K562 (cell line): ENCODE results near the gene LCMT2. TPM values are rescaled to one million over a fixed set of nuclear protein-coding genes. Genes with fewer than 3 reads are reported as not detected.

Experiments
- CBX8 ChIP-seq: fragments of 200-600 bp; sonication (generic); IDR thresholded peaks from 2 replicates; pipeline ENCODE4 v1.6.1; 2012; ENCODE audit warnings: borderline replicate concordance, mixed run types, low read depth, mild to moderate bottlenecking, moderate library complexity, mixed read lengths, low read length, control low read depth, inconsistent platforms; ENCODE audit not compliant: poor library complexity, severe bottlenecking; ENCODE audit errors: extremely low read depth
- CEBPB ChIP-seq: fragments of 450-650 bp; IDR thresholded peaks from 2 replicates; pipeline ENCODE4 v1.6.1; 2016; ENCODE audit warnings: missing genetic modification characterization, missing compliant biosample characterization
- CREB1 ChIP-seq, 2 experiments: sonication (generic) in 1 of 2; formaldehyde crosslinking in 1 of 2; IDR thresholded peaks; 2 replicates each; pipeline versions ENCODE4 v1.6.1 to v1.8.0; 2012 to 2022; ENCODE audit warnings: inconsistent platforms in 1 of 2, mild to moderate bottlenecking in 1 of 2, missing genetic modification reagents in 1 of 2, moderate library complexity in 1 of 2
- FOXJ3 ChIP-seq: sonication (generic); formaldehyde crosslinking; IDR thresholded peaks from 2 replicates; pipeline ENCODE4 v1.4.0; 2020; ENCODE audit warnings: mild to moderate bottlenecking, missing genetic modification reagents
- FOXK2 ChIP-seq, 2 experiments: fragments of 450-650 bp; IDR thresholded peaks in 1 of 2; conservative IDR thresholded peaks in 1 of 2; 2 replicates each; pipeline ENCODE4 v1.6.1; 2016; ENCODE audit warnings: low read depth in 2 of 2, mild to moderate bottlenecking in 1 of 2
- GTF2A2 ChIP-seq: IDR thresholded peaks from 2 replicates; pipeline ENCODE4 v1.6.1; 2016; ENCODE audit warnings: mild to moderate bottlenecking, missing genetic modification characterization, missing compliant biosample characterization
- GTF2E2 ChIP-seq: fragments of 200-800 bp; sonication (Bioruptor generic); IDR thresholded peaks from 2 replicates; pipeline ENCODE4 v1.6.1; 2016; ENCODE audit warnings: missing genetic modification characterization, missing compliant biosample characterization
- KAT8 ChIP-seq: fragments of 450-650 bp; IDR thresholded peaks from 2 replicates; pipeline ENCODE4 v1.6.1; 2016; ENCODE audit warnings: low read depth, mild to moderate bottlenecking
- NR1H2 ChIP-seq: sonication (generic); formaldehyde crosslinking; IDR thresholded peaks from 2 replicates; pipeline ENCODE4 v1.4.0; 2020; ENCODE audit warnings: mild to moderate bottlenecking, missing genetic modification reagents
- PCBP2 ChIP-seq: fragments of 200-400 bp; formaldehyde crosslinking; IDR thresholded peaks from 2 replicates; pipeline ENCODE4 v1.6.1; 2018; ENCODE audit warnings: low read length, low read depth, mild to moderate bottlenecking, moderate library complexity; ENCODE audit not compliant: poor library complexity, severe bottlenecking
- POU5F1 ChIP-seq: fragments of 150-350 bp; IDR thresholded peaks from 2 replicates; pipeline ENCODE4 v1.6.1; 2014; ENCODE audit warnings: borderline replicate concordance, low read length, low read depth, mild to moderate bottlenecking; ENCODE audit not compliant: partially characterized antibody
- PRMT5 ChIP-seq: sonication (generic); formaldehyde crosslinking; IDR thresholded peaks from 2 replicates; pipeline ENCODE4 v1.5.0; 2020; ENCODE audit warnings: missing genetic modification reagents
- SRF ChIP-seq, 2 experiments: fragments of 250-450, 450-650 bp in 1 of 2; sonication (Bioruptor Pico) in 1 of 2; sonication (generic) in 1 of 2; formaldehyde crosslinking; IDR thresholded peaks; 2 replicates each; pipeline versions ENCODE4 v1.5.0 to v1.5.1; 2020 to 2022; ENCODE audit warnings: mild to moderate bottlenecking in 1 of 2, missing genetic modification reagents in 1 of 2
- SRSF1 ChIP-seq: fragments of 200-400 bp; formaldehyde crosslinking; IDR thresholded peaks from 2 replicates; pipeline ENCODE4 v1.6.1; 2017; ENCODE audit warnings: mild to moderate bottlenecking, low read depth, low read length, moderate library complexity
- THRAP3 ChIP-seq: fragments of 450-650 bp; IDR thresholded peaks from 2 replicates; pipeline ENCODE4 v1.6.1; 2016; ENCODE audit warnings: mild to moderate bottlenecking, inconsistent platforms, borderline replicate concordance
- ZNF217 ChIP-seq: sonication (generic); formaldehyde crosslinking; IDR thresholded peaks from 2 replicates; pipeline ENCODE4 v1.8.0; 2022; ENCODE audit warnings: mild to moderate bottlenecking, missing genetic modification reagents
- polyA plus RNA-seq, 8 experiments: library from polyadenylated mRNA; depleted of rRNA in 4 of 8; stranded (reverse) in 5 of 8; unstranded in 3 of 8; fragments of >200 nt; fragmentation: Nextera tagmentation in 2 of 8; fragmentation: Illumina TruSeq in 1 of 8; extraction: Ambion mirVana in 2 of 8; extraction: Trizol in 1 of 8; gene quantifications; 2 replicates each; pipeline versions ENCODE4 v1.2.1 to v1.2.3, GENCODE V29; 2011 to 2014; ENCODE audit warnings: inconsistent platforms in 1 of 8, missing spikeins in 1 of 8
- total RNA-seq, 7 experiments: library from RNA; depleted of rRNA in 6 of 7; stranded (reverse); fragments of >200 nt in 6 of 7; fragmentation: Illumina TruSeq in 2 of 7; extraction: Trizol in 2 of 7; gene quantifications; 2 replicates each; pipeline versions ENCODE4 v1.2.1 to v1.2.3, GENCODE V29; 2011 to 2021; ENCODE audit warnings: low replicate concordance in 1 of 7
- TF ChIP-seq, protein P1 (sequence below): fragments of 450-650 bp; IDR thresholded peaks from 2 replicates; pipeline ENCODE4 v1.7.0; 2016; ENCODE audit warnings: borderline replicate concordance
- TF ChIP-seq, protein P2 (sequence below): fragments of 450-650 bp; IDR thresholded peaks from 2 replicates; pipeline ENCODE4 v1.6.1; 2018; ENCODE audit warnings: mild to moderate bottlenecking, low read depth; ENCODE audit not compliant: partially characterized antibody
- TF ChIP-seq, protein P3 (sequence below): fragments of 250-450 bp; sonication (Bioruptor Pico); IDR thresholded peaks from 2 replicates; pipeline ENCODE4 v1.6.1; 2021; ENCODE audit warnings: mild to moderate bottlenecking
- TF ChIP-seq, protein P4 (sequence below): fragments of 450-650 bp; IDR thresholded peaks from 2 replicates; pipeline ENCODE4 v1.6.1; 2016; ENCODE audit warnings: low read depth, mild to moderate bottlenecking, moderate library complexity
- TF ChIP-seq, protein P5 (sequence below): sonication (generic); formaldehyde crosslinking; IDR thresholded peaks from 2 replicates; pipeline ENCODE4 v1.8.0; 2022; ENCODE audit warnings: mild to moderate bottlenecking, missing genetic modification reagents

LCMT2 gene
- total and polyA plus RNA-seq, 9 of the 15 experiments (the other 6 are each of a cell fraction or from before 2014, with no cell fraction given): 2.5 to 22.3 (median 15.2) TPM

DNA sequence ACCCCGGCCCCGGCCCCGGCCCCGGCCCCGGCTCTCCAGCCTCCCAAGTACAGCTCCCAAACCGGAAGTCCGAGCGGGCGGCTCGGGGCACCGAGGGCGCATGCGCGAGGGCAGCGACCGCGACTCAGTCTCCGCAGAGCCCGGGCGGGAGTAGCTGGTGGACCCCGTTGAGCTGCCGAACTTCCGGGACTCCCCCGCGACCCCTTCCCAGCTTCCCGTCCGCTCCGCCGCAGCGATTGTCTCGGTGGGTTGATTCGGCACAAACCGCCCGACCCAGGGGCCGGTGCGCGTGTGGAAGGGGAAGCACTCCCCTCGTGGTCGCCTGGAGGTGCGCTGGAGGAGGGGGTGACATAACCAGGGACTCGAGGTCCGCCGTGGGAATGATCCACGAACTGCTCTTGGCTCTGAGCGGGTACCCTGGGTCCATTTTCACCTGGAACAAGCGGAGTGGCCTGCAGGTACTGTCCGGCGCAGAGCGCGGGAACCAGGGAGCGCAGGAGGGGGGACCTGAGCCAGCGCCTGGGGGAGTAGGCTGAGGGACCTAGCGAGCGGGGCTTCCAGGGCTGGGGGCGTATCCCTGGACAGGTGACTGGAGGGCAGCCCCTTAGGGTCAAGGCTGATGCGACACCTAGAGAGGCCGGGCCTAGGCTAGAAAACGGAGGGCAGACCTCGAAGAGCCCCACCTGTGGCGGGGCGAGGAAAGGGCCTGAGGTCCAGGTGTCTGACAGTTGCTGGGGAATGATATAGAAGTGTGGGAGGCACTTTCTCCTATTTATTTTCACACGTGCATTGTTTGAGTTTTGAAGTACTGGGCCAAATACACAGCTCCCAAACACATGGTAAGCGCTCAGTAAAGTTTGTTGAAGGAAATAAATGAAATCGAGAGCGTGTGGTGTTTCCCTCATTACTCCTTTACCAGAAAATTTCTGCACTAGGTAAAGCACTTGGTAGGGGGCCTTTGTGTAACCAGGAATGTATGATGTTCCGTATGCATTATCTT is 40.9 kb upstream of the LCMT2 start, which contains the start of the genes TUBGCP4 and ZSCAN29 (continued):
- TF ChIP-seq, protein P1, sequence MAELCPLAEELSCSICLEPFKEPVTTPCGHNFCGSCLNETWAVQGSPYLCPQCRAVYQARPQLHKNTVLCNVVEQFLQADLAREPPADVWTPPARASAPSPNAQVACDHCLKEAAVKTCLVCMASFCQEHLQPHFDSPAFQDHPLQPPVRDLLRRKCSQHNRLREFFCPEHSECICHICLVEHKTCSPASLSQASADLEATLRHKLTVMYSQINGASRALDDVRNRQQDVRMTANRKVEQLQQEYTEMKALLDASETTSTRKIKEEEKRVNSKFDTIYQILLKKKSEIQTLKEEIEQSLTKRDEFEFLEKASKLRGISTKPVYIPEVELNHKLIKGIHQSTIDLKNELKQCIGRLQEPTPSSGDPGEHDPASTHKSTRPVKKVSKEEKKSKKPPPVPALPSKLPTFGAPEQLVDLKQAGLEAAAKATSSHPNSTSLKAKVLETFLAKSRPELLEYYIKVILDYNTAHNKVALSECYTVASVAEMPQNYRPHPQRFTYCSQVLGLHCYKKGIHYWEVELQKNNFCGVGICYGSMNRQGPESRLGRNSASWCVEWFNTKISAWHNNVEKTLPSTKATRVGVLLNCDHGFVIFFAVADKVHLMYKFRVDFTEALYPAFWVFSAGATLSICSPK: no peak
- TF ChIP-seq PRMT5 (no peak), CREB1 (IDR thresholded peaks at IDR 0.05) (no peak), CREB1 (CRISPR knock-in tag; IDR thresholded peaks at IDR 0.05) (peak; percentile 55), KAT8 (peak; percentile 34; the same call in 1 of the 2 replicates), SRSF1 (no peak), PCBP2 (no peak), GTF2A2 (tag) (no peak), FOXJ3 (no peak), GTF2E2 (tag) (no peak), CBX8 (no peak), NR1H2 (no peak), FOXK2 (conservative IDR thresholded peaks at IDR 0.05 in 1 of 2, IDR thresholded peaks at IDR 0.05 in 1 of 2; ENCODE audit: low read depth in 2 of 2) (peak; percentile 32 to 56; a peak in 1 of 4 replicates), POU5F1 (no peak), ZNF217 (CRISPR knock-in tag) (no peak), SRF (CRISPR knock-in tag; IDR thresholded peaks at IDR 0.05) (no peak), THRAP3 (no peak), CEBPB (tag) (no peak)
- TF ChIP-seq, protein P2, sequence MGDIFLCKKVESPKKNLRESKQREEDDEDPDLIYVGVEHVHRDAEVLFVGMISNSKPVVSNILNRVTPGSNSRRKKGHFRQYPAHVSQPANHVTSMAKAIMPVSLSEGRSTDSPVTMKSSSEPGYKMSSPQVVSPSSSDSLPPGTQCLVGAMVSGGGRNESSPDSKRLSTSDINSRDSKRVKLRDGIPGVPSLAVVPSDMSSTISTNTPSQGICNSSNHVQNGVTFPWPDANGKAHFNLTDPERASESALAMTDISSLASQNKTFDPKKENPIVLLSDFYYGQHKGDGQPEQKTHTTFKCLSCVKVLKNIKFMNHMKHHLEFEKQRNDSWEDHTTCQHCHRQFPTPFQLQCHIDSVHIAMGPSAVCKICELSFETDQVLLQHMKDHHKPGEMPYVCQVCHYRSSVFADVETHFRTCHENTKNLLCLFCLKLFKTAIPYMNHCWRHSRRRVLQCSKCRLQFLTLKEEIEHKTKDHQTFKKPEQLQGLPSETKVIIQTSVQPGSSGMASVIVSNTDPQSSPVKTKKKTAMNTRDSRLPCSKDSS: no peak
- TF ChIP-seq, protein P3, sequence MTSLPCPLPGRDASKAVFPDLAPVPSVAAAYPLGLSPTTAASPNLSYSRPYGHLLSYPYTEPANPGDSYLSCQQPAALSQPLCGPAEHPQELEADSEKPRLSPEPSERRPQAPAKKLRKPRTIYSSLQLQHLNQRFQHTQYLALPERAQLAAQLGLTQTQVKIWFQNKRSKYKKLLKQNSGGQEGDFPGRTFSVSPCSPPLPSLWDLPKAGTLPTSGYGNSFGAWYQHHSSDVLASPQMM (CRISPR knock-in tag): no peak
- TF ChIP-seq, protein P4, sequence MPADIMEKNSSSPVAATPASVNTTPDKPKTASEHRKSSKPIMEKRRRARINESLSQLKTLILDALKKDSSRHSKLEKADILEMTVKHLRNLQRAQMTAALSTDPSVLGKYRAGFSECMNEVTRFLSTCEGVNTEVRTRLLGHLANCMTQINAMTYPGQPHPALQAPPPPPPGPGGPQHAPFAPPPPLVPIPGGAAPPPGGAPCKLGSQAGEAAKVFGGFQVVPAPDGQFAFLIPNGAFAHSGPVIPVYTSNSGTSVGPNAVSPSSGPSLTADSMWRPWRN: no peak
- TF ChIP-seq, protein P5, sequence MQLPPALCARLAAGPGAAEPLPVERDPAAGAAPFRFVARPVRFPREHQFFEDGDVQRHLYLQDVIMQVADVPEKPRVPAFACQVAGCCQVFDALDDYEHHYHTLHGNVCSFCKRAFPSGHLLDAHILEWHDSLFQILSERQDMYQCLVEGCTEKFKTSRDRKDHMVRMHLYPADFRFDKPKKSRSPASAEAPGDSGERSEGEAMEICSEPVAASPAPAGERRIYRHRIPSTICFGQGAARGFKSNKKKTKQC: peak; percentile 51; the same call in 1 of the 2 replicates
